Cardiac fibroblast (primary cell): ENCODE data around the gene APAF1.

Source experiments
- DNase-seq, 2 donors: peaks; one replicate each; pipeline versions ENCODE4 v3.0.0 to v3.0.0-alpha.2; 2010; ENCODE audit warnings: low read depth in 2 of 2
- H3K4me3 ChIP-seq, 2 donors: replicated peaks in 1 of 2; 1 replicate in 1 of 2; 2 replicates in 1 of 2; pipeline ENCODE4 v1.5.1; 2011; ENCODE audit warnings: low read depth in 2 of 2, low read length in 2 of 2, mild to moderate bottlenecking in 2 of 2, moderate library complexity in 1 of 2
- CTCF ChIP-seq: IDR thresholded peaks from one replicate; pipeline ENCODE4 v1.5.1; 2011; ENCODE audit warnings: low read depth, mild to moderate bottlenecking, low read length, inconsistent platforms

The APAF1 gene

GRCh38 chr12:98701166-98701565 is 56.1 kb downstream of the APAF1 start:
- no peak for DNase-seq
- no peak overlapping the region for H3K4me3 ChIP-seq
- no peak for TF ChIP-seq CTCF

GRCh38 chr12:98709022-98709421 is 63.9 kb downstream of the APAF1 start:
- no peak overlapping the region for H3K4me3 ChIP-seq
- no peak for DNase-seq
- TF ChIP-seq CTCF = no peak

GRCh38 chr12:98714426-98714825 is 69.3 kb downstream of the APAF1 start:
- DNase-seq = no peak
- TF ChIP-seq CTCF = no peak
- H3K4me3 ChIP-seq = no peak overlapping the region

GRCh38 chr12:98719515-98720504 is 74.7 kb downstream of the APAF1 start:
- no peak for TF ChIP-seq CTCF
- no peak overlapping the region for H3K4me3 ChIP-seq
- DNase-seq = no peak

- no peak for TF ChIP-seq CTCF
- no peak overlapping the region for H3K4me3 ChIP-seq
- no peak for DNase-seq
Observed at GRCh38 chr12:98721204-98721702, 76.2 kb downstream of the APAF1 start.

GRCh38 chr12:98724384-98725155 is 79.5 kb downstream of the APAF1 start:
- DNase-seq = peak in 1 of 2 donors; percentile 29
- no peak overlapping the region for H3K4me3 ChIP-seq
- TF ChIP-seq CTCF = no peak
